Stimulated activated CD8-positive, alpha-beta memory T cell treated with anti-CD3 and anti-CD28 coated beads, Interleukin-7, amount 100 ng/mL, for 4 hours (primary cell): ENCODE measurements around the gene YWHAH.

Experiments used
- DNase-seq, 2 donors: peaks; one replicate each; pipeline ENCODE4 v3.0.0-alpha.2; 2020; ENCODE audit warnings: low read depth in 2 of 2

YWHAH gene

DNA sequence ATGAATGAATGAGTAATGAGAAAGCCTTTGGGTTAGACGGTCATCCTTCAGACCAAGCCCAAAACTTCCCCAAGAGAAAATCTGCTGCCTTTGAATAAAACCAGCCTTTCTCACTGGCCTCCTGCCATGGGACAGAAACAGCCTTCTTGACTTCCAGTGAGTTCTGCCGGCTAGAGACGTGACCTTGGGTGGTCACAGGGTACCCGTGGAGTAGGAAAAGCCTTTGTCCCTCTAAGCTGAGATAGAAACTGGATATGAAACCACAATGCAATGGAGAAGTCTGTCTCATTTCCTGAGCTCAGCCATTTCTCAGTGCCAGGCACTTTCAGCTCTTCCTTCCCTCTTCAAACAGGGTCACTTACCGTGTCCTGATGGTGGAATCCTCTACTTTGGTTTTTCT lies 21.2 kb upstream of the YWHAH start:
- no peak for DNase-seq

DNA sequence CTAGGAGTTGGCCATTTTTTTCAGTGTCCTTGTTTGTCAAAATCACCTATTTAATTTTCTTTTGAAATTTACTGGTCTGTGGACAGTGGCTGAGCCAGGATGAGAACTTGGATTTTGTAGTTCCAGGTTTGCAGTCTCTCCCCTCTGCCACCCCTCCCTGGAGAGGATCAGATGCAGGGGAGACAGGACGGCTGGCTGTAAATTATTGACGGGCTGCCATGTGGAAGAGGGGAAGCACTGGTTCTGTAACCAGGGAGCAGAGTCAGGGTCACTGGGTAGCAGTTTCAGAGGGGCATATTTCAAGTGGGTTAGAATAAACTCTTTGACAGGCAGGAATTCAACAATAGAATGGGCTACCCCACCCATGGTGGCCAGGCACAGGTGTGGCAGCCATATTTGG lies 20.6 kb upstream of the YWHAH start:
- DNase-seq: no peak

DNA sequence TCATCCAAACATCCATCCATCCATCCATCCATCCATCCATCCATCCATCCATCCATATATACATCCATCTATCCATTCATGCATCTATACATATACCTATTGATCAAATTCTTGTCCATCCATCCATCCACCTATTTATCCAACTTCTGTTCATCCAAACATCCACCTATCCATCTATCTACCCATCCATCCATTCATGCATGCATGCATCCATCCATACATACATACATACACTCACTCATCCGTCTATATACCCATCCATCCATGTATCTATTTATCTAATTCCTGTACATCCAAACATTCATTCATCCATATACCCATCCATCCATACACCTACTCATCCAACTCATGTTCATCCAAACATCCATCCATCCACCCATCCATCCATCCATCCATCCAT lies 19.3 kb upstream of the YWHAH start:
- no peak for DNase-seq

DNA sequence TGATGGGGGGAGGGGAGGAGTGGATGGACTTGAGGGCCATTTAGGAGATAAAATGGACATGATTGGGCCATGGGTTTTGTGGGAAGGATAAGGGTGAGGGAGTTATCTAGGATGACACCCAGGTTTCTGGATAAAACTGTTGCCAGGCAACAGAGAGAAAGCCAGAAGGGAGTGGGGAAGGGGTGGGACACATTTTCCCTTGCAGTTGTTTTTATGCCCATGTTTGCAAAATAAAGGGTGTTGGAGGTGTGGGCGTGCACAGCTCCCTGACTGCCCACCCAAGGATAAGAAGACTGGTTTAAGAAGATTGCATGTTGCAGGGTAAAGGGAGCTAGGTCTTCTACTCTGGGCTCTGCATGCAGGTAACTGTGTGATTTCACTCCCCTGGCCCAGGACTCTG lies 18.3 kb upstream of the YWHAH start:
- DNase-seq: no peak

DNA sequence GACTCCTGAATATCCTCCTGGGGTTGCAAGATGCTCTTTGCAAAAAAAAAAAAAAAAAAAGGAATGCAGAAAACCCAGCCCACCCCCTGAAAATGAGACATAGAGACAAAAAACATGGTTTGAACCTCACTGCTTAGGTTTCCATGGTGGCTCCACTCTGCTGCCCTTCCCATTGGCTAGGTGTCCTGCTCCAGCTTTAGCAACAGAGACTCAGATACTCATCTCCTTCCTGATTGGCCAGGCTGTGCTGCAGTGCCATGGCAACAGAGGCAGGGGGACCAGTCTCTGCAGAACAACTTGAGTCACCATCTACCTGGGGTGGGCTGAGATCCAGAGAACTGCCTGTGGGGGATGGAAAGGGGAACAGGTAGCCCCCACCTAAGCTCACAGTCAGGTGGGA lies 17.4 kb upstream of the YWHAH start:
- DNase-seq: no peak

DNA sequence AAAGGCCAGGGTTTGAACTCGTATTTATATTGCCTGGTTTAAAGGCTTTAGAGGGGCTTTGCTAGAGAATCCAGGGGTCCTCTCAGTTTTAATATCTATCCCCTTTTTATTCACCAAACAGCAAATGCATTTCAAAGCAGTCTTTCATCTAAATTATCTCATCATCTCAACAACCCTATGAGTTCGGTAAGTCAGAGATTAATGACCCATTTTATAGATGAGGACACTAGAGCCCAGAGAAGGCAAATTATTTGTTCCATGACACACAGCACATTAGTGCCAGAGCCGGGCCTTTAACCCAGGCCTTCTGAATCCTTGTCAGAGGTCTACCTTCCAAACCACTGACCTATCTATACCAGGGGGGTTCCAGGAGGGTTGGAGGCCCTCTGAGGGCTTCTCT lies 16.8 kb upstream of the YWHAH start:
- DNase-seq: no peak

DNA sequence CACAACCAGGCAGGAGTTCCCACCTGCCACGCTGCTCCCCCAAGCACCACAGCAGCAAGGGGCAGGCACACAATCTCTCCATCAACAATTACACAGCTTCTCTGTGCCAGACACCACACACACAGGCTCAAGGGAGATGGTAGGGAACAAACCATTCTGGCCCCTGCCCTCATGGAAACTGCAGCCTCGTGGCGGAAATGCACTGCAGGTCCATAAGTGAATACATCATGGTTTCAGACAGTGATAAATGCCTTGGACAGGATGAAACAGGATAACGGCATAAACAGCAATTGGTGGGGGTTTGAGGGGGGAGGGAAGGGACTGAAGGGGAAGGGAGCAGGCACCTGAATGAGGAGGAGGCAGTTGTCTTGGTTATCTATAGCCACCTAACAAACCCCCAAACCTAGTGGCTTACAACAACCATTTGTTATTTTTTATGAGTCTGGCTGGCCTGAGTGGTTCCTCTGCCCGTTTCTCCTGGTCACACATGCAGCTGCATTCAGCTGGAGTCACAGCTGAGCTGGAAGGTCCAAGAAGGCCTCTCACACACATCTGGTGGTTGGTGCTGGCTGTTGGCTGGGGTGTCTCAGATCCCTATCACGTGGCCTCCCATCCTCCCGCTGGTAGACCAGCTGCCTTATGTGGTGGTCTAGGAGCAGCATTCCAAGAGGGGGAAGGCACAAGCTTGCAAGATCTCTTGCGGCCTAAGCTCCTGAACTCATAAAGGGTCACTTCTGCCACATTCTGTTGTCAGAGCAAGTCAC lies 15.0 kb upstream of the YWHAH start:
- no peak for DNase-seq

DNA sequence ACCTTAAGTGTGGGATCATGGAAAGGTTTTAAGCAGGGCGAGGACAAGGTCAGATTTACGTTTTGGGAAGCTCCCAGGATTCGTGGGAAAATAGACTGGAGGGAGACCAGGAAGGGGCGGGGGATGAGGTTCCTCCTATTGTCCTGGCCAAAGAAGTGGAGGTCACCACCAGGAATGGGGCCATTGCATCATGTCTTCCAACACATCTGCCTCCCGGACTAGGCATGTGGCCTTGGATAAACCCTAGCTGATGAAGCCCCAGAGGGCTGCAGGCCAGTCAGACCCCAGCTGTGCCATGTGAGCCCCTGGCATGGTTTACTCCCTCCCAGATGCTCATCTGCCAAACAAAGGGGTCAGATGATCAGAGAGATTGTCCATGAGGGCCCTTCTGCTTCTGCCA lies 11.5 kb upstream of the YWHAH start:
- no peak for DNase-seq

DNA sequence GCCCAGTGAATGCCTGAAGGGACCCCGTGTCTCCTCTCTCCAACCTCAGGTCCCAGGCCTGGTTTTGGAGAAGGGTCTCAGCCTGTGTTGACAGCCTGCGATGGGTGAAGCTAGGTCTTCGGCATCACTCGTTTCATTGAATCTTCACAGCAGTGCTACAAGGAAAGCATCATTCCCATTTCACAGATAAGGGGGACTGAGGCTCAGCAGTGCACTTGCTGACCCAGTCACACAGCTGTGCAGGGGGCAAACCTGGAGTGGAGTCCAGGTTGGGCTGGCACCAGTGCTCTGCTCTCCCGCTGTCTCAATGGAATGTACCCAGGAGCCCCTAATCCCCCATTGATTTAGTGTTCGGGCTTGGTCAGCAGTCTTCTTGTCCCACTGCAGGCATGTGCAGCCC lies 10.9 kb upstream of the YWHAH start:
- DNase-seq: no peak

DNA sequence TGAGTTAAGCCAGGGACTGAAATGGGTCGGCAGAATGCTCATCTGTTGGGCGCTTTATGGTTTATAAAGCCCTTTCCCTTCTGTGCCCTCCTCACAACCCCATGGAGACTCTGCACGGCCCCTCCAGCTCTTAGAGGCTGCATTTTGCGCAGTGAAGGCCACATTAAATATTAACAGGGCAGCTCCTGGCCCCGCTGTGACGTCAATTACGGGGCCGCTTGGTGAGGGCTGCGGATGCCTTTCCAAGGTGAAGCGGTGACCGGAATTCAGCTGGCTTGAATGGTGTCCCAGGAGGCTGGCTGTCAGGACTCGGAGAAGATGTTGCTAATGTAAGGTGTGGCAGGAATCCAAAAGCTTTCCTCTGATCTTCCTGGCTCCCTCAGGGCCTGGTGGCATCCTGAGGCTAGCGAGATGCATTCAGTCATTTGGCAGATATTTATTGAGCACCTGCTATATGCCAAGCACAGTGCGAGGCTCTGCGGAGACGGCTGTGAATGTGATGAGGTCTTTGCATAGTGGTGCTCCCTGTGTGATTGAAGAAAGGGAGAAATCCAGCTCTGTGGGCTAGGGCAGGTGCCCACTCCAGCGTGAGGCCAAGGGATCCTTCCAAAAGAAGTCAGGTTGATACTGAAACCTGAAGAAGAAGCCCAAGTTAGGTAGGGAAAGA lies 10.4 kb upstream of the YWHAH start:
- no peak for DNase-seq

DNA sequence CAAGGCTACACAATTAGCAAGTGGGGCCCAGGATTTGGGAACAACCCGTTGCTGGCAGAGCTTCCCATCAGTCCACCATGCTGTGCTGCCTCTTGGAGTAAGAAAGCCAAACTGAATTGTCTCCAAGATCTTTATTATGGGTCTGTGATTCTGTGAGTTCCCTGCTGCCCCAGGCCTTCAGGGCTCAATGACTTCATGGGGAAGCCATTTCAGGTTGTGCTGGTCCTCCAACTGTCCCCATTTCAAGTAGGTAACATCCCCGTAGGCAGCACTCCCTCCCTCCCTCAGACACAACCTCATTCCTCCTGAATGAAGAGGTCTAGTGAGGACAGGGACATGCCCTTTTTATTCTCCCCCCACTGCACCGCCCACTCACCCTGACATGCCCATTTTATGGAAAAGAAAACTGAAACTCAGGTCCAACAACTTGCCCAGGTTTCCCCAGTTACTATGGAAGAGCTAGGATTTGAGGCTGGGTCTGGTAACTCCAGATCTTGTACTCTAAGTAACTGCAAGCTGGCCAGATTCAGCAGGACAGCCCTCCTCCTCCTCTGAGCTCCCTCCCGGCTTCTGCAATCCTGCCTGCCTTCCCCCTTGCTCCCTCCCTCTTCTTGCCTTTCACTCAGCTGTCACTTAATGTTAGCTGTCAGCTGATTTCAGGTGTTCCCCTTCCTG lies 8.2 kb upstream of the YWHAH start:
- no peak for DNase-seq

DNA sequence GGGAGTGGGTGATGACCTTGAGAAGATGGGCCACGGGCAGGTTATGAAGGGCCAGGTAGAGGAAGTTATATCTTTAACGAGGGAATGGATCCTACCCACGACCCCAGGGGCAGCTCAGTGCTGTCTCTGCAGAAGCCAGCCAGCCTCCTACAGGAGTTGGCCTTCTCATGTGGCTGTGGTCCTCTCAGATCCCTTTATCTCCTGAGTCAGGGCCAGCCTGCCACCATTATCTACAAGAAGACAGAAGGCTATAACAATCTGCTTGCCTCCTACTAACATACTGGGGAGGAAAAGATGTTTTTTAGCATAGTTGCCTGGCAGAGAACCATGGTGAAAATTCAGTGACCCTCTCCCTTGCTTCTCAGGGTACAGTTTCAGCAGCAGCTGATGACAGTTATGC lies 7.0 kb upstream of the YWHAH start:
- no peak for DNase-seq

DNA sequence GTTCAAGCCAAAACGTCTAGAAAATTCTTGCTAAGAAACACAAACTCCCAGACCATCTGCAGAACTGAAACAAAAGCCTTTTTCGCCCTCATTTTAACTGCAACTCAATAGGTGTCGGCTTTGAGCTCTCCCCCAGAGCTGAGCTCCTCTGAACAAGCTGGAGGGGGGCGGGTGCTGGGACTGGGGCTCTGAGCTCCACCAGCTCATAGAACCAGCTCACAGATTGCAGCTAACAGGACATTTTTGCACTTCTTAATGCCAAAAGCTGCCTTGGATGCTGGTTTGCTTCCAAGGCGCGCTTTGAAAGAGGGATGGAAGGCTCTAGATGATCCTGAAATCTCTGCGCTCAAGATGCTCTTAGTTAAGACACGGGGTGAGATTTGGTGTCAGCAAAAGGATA lies 6.0 kb upstream of the YWHAH start:
- DNase-seq: no peak

DNA sequence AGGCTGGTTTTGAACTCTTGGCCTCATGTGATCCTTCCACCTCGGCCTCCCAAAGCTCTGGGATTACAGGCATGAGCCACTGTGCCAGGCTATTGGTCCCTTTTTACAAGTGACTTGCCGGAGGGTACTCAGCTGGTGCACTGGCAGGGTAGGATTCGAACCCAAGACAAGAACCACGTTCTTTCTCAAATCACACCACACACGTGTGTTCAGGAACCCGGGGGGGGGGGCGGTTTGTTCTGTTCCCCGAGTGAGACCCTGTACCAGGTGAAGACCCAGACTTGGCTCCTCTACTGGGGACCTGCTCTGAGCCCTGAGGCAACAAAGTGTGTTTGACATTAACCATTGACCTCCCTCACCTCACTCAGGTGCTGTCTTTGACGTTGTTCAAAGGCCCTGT lies 3.8 kb upstream of the YWHAH start:
- no peak for DNase-seq

DNA sequence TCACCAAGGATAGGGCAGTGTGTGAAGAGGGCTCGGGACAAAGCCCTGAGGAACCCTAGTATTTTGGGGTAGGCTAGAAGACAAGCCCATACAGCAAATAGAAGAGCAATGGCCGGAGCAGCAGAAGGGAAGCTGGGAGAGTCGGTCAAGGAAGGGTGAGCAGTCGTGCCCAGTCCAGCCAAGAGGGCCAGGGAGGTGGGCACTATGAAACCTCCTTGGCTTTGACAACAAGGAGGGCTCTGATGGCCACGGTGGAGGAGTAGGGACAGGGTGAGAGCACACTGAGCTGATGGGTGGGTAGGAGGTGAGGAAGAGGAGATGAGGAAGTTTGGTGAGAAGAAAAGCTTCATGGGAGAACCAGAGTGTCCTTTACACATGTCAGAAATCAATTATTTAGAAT lies 2.2 kb upstream of the YWHAH start:
- no peak for DNase-seq

DNA sequence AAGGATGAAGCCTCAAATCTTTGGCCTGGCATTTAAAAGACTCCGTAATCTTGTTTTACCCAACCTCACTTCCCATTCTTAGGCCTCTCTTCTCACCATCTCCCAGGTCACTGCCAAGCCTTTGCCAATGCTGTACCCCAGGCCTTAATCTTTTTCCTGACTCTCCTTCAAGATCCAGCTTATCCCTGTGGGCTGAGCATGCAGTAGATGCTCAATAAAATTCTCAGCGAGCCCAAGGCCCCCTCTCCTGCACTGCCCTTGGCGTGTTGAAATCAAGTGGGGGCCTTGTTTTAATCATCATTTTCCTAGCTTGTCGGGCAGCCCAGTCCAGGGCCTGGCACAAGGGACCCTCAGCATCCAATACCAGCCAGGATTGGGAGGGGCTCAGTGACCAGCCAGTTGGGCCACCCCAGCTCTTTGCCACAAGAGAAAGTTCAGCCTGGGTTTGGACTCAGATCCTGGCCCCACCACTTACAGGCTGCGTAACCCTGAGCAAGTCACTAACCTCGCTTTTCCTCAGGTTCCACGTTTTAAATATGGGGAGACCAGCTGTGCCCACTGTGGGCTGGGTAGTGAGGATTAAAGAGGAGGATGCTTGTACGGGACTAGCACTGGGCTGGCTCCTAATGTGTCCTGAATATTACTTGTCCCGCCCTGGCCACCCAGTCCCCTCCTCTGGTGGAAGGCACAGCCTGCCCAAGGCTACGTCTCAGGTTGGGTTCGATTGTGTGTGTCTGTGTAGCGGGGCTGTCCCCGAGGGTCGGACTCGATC lies 943 bp upstream of the YWHAH start:
- no peak for DNase-seq

DNA sequence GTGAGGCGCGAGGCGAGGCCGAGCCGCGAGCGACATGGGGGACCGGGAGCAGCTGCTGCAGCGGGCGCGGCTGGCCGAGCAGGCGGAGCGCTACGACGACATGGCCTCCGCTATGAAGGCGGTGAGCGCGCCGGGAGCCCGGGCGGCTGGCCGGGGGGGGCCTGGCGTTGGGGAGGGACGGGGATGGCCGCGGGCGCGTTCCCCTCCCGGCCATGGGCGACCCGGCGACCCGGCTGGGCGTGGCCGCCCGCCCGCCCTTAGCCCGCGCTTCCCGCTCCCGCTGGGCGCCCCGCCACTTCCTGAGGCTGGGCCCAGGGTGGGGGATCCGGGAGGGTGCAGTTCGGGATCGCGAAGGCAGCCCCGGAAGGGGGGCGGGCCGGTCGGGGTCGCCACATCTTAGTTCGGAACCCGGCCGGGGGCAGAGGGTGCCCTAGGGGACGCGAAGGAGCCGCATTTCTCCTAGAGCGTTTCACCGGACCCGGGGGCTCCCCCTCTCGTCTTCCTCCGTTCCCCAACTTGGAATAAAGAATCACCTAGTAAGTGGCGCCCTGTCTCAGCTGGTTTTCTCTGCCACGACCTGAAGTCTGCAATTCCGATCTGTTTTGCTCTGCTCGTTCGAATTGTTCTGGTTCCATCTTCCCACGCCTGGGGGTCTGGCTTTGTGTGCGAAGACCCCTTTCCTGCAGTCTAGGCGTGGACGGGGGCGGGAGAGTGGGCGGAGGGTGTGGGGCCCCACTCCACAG lies 536 bp downstream of the YWHAH start:
- peak; percentile 11 to 21 for DNase-seq

DNA sequence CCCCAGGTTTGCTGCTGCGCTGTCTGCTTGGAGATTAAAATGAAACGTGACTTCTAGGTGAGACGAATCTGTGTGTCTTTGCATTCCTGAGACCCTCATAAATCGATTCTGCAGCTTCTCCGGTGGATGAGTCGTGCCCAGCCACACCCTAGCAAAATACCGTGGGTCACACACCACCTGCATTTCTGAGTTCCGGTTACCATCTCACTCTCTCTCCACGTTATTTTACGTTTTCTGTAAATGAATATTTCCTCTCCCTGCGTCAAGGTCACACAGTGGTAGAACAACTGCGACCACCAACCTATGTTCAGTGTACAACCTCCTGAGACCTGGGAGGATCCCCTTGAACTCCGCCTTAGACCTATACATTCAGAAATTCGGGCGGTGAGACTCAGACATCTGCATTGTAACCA lies 1.1 kb downstream of the YWHAH start:
- DNase-seq: no peak

DNA sequence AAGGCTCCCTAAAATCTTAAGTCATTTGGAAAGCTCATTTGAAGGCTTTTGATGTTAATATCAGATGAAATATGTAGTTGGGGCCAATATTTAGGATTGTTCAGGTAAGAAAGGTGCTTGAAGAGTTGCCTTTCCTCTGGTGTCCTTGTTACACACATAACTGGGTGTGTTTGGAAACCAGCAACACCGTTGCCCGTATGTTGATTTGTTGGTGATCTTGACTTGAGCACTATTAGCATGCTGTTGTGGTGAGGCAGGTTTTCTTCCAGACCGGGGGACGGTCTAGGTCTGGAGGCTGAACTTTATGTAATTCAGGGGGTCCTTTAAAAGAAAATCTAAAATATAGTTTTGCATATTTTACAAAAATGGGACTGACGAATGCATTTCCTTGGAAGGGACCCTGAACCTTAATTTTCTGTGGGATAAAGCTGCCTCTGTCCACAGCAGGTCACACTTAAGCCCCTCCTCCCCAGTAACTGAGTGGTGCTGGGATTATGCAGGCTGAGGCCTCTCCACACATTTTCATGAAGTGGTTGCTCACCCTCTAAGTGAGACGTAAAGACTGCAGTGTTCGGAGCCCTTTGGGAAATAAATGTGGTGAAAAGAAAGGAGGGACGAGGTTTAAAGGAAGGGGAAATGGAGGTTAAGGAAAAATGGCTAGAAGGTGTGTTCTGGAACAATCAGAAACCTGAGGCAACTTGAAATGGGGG lies 1.8 kb downstream of the YWHAH start:
- DNase-seq: no peak

DNA sequence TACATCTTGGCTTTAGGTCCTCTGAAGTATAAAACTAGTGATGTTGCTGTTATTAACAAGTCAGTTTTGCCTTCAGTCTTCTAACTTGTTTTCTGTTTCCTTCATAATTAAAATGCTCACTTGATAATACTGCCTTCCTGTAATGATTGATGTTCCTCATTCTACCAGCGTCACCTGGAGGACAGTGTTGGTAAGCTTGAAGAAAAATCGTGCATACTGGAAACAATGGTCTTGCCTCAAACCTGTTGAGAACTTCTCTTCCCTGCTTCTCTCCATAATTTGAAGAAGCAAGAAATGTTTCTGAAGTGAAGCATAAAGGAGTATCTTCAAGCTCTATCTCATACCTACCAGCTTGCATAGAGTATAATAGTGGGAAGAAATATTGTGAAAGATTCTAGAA lies 3.0 kb downstream of the YWHAH start:
- DNase-seq: no peak

DNA sequence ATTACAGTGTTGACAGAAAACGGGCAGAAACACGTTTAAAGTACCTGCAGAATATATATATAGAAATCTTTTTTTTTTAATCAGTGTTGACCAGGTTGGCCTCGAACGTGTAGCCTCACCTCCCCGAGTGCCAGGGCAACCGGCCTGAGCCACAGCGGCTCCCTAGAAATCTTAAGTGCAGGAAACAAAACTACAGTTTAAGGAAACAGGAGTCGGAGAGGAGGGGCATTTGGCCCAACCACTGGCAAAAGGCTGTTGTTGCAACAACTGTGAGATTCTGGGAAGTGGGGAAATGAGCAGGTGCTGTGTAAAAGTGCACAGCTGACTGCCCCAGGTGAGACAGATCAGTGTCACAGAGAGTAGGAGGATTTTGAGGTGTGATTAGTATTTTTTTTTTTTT lies 3.7 kb downstream of the YWHAH start:
- DNase-seq: no peak
